Posterior vena cava (tissue), 2 donors: ENCODE data around the gene GTF2E1. TPM values are rescaled to one million over a fixed set of nuclear protein-coding genes. Genes with fewer than 3 reads are reported as not detected.
"Not testable (repeated sequence)": the region's sequence is repeated elsewhere in the genome, so short reads cannot be mapped to it uniquely, and the experiment has no call there.

Experiments used
- DNase-seq: peaks from one replicate; pipeline ENCODE4 v3.0.0-alpha.2; 2020; ENCODE audit warnings: low spot score
- intact Hi-C, 2 donors: fragments of 100-400 bp; cut with DNase I; formaldehyde crosslinking; loops; one replicate each; pipeline versions ENCODE4 v1.14.1 to v1.14.2; 2022 to 2023
- total RNA-seq, 2 donors: library from RNA; stranded (reverse); fragmentation: NEBNext Ultra II Directional; extraction: Animal tissue kit (Norgen Biotek cat#: 25700); gene quantifications; one replicate each; pipeline ENCODE4 v1.2.1, GENCODE V29; 2021
- donor health status: DM: yes; HTN: yes; CAD: no.
- donor health status: DM: yes; HTN: yes; CAD: no.

The GTF2E1 gene
- total RNA-seq, 2 donors from 2014 or later: 12.0 to 16.7 TPM

DNA sequence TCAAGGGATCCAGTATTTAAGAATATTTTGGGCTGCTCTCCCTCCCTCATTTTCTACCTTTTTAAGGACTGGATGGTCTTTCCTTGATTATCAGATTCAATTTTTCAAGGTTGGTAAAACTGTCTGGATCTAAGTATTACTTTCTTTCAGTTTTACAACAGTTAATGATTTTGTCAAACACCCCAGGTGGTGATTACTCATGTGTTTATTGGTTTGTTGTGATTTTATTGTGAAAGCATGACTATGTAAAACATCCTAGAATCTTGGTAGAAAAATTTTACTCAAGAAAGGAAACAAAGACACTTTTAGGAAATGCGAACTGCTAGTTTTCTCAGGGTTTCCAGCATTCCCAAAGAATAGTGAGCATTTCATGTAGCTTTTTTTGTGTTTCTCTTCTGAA, 7.3 kb downstream of the GTF2E1 start:
- no peak for DNase-seq
- intact Hi-C loops: no loop called here

DNA sequence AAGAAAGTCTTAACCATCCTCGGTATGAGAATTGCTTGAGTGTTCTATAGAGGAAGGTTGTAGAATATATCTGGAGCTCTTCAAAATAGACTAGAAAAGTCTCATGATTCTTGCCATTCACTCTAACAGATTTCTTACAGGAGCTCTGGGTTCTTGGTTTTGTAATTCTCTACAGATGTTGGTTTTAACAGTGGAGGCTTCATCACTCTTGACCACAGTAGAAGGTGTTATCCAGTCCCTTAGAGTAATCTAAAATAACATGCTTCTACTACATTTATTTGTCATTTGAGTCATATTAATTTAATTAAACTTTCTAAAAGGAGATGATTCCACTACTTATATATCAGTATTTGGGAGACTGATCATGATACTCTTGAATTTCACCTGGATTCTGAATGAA, 9.7 kb downstream of the GTF2E1 start:
- no peak for DNase-seq
- intact Hi-C loops: no loop called here

DNA sequence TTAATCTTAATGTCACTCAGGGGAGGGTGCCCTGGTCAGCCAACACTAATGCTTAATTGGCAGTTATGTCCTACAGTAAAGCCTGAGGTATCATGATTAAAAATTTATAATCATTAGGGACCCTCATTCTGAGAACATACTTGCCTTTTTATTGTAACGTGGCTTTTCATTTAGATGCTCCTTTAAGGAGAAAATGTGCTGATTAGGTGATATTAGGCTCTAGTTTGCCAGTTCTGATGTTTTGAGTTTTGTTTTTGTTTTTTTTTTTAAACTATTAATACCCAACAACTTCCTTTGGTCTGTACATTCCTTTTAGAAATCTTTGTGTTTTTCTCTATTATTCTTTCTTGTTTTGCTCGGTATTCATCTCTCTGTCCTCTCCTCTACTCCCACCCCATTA, 10.3 kb downstream of the GTF2E1 start:
- no peak for DNase-seq

GRCh38 chr3:120753810-120754209, 11.3 kb downstream of the GTF2E1 start:
- intact Hi-C loops: no loop called here
- DNase-seq: no peak

More for the DNA sequence above, 10.3 kb downstream of the GTF2E1 start:
- intact Hi-C loops: no loop called here

DNA sequence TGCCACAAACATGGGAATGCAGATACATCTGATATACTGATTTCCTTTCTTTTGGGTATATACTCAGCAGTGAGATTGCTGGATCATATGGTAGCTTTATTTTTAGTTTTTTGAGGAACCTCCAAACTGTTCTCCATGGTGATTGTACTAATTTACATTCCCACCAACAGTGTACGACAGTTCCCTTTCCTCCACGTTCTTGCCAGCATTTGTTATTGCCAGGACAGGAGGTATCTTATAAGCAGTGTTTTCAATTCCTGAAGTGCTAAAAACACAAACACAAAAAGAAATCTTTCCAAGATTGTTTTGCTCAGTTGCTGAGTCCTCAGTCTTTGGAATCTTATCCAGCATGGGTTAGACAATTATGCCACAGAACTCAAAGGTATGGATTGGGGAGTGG, 13.5 kb downstream of the GTF2E1 start:
- intact Hi-C loops: no loop called here
- no peak for DNase-seq

GRCh38 chr3:120758551-120758950, 16.0 kb downstream of the GTF2E1 start:
- intact Hi-C loops, DNase-seq: not testable (repeated sequence)

GRCh38 chr3:120762615-120763014, 20.1 kb downstream of the GTF2E1 start:
- no peak for DNase-seq
- intact Hi-C loops: no loop called here

DNA sequence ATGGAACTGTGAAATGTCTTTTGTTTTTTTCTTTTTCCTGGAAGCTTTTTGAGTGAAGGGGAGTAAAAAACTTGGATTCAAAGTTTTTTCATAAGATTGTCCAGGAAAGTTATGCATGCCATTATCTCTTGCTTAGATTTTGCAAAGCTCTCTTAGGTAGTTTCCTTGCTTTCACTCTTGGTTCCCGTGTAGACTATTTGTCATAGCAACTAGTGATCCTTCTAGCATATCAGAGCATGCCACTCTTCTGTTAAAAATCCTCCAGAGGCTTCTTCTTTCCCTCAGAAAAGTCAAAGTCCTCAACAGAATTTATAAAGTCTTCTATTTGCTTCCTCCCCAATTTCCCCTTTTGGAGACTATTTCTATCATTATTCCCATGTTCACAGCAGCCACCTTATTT, 21.1 kb downstream of the GTF2E1 start:
- DNase-seq: no peak
- intact Hi-C loops: no loop called here

DNA sequence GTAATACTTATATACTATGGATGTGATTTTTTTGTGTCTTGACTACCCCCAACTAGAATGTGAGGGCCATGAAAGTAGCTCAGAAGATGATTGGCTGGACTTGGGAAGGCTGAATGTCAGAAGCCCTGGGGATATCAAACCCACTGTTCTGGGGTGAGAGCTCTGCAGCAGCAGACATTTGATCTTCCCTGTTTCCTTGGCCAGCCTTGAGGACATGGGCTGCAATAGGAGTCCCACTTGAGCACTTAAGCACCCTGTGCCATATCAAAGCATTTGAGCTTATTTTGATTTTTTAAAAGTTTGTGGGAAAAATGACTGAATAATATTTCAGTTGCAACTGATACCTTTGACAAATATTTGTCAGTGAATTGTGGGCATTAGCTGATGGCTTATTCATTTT, 21.7 kb downstream of the GTF2E1 start:
- no peak for DNase-seq
- intact Hi-C loops: no loop called here

DNA sequence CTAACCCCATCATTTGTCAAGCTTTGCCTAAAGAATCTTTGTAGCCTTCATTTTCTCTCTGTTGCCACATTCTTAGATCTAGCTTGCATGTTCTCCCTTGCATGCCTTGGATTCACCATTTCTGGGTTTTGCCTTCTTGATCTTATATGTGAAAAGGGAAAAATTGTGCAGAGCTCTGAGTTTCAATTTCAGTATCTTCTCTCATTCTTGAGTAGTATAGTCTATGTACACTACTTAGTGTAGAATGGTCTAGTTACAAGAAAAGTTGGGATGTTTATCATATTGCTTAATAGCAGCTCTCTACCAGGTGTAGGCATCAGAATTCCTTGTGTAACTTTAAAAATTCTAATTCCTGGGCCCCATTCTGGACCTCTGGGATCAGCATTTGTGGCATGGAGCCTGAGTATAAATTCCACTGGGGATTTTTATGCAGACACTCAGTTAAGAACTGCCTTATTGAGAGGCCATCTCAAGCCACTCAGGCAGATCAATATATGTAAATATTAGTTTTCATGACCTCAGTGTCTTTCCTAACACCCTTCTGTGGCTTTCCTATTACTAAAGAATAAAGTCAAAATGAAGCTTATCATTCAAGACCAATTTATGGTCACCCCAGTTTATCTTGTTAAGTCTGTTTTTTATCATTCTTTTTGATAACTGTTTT, 23.4 kb downstream of the GTF2E1 start:
- intact Hi-C loops: no loop called here
- DNase-seq: no peak

DNA sequence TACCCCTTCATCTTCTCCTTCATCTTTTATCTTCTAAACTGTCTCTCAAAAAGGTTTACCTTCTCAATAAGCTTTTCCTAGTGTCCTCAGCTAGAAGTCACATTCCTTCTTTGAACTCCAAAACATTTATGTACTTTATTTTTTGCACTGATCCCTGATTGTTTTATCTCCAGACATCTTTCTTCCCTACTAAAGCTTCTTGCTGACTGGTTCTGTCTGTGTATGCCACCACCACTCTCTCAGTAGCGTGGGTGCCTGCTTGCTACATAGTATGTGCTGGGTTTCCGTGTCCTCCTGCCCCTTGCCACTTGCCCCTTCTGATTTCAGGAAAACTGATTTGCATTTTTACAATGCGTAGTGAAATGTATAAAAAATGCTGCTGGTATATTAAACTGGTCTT, 24.0 kb downstream of the GTF2E1 start:
- intact Hi-C loops: no loop called here
- no peak for DNase-seq

DNA sequence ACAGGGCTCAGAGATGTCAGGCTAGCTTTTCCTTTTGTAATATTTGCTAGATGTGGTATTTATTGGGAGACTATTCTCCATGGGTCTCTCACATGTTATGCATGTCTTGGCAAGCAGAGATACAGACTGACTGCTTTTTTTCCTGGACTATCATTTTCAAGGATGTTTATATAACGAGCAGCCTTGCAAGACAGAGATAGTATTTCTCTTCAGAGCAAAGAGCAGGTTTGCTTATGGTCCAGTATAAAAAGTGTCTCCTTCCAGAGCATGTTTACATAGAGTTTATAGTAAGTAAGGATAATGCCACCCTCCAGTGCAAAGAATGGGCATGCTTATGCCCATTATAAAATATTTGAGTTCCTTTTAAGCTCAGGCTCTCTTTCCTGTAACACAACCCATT, 24.6 kb downstream of the GTF2E1 start:
- no peak for DNase-seq
- intact Hi-C loops: no loop called here

DNA sequence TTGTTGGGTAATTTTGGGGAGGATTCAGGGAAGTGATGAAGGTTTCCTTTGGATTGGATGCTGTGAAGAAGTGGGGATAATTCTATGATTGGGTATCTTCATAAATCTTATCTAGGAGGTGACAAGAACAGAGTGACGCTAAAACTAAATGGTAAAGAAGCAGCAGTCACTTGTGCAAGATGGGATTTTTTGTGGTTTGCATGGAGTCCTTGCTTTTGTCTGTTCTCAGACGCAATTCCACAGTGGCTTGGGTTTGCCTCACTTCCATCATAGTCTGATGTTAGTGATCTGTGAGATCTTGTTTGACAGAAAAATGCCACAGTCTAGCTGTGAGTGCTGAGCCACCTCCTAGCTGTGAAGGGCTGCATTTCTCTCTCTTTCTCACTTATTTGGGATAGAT, 26.9 kb downstream of the GTF2E1 start:
- intact Hi-C loops: no loop called here
- no peak for DNase-seq

DNA sequence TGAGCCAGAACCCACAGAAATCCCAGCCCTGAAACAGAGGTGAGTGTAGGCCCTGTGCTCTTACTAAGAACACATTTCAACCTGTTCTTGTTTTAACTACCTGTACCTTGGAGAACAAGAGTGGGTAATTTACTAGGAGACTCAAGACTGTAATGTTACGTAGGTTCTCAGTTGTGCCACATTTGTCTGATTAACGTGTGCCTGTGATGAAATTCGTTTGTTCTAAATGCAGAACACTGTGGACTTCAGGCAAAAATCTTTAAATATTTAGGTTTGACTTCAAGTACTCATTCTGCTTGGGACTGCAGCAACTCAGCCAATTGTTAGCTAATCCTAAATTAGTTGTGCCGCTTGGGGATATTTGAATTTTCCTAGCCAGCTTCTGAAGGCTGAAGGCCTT, 28.3 kb downstream of the GTF2E1 start:
- DNase-seq: no peak
- intact Hi-C loops: no loop called here

DNA sequence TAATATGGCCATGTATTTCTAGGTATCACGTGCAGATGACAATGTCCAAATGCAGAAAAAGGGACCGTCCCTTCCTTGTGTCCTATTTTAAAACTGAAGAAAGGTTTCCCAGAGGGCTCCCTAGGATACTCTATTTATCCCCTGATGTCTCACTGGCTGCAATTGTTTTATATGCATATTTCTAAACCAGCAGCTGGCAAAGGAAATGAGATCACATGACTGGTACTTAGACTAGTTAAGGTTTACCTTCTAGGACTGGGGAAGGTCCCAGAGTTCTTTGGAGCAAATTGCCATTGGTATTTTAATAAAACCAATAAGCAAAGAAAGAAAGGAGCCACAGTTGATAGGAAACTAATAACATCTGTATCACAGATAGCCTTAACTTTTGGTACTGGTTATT, 29.5 kb downstream of the GTF2E1 start:
- DNase-seq: no peak
- intact Hi-C loops: no loop called here

- intact Hi-C loops: no loop called here
- DNase-seq: no peak
Observed at GRCh38 chr3:120773932-120774331, 31.4 kb downstream of the GTF2E1 start.

- intact Hi-C loops: no loop called here
- no peak for DNase-seq
Observed at GRCh38 chr3:120775411-120775810, 32.9 kb downstream of the GTF2E1 start.

DNA sequence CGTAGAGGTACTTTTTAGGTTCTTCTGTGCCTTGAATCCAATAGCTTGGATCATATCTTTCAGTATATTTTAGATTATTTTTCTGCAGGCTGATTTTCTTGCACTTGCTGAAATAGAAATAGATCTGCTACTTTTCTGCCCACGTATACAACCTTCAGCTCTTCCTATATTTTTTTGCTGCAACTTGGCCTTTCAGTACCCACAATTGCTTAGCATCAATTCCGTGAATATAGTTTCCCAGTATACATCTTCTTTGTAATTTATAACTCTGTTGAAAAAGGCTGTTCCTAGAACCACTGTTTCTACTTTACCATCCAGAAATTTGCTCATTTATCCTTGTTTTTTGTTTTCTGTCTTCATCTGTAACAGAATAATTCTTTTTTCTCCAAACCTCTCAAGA, 36.2 kb downstream of the GTF2E1 start:
- intact Hi-C loops: no loop called here
- DNase-seq: no peak

- intact Hi-C loops: no loop called here
- no peak for DNase-seq
Observed at GRCh38 chr3:120780977-120781376, 38.4 kb downstream of the GTF2E1 start.

- DNase-seq, intact Hi-C loops: not testable (repeated sequence)
Observed at GRCh38 chr3:120785832-120786231, 43.3 kb downstream of the GTF2E1 start.

- intact Hi-C loops: loop anchor here (10.0 kb wide), 1 partner anchor 226 kb away; no protein-coding TSS in a partner anchor
- DNase-seq: no peak
Observed at GRCh38 chr3:120791010-120791409, 48.5 kb downstream of the GTF2E1 start.

DNA sequence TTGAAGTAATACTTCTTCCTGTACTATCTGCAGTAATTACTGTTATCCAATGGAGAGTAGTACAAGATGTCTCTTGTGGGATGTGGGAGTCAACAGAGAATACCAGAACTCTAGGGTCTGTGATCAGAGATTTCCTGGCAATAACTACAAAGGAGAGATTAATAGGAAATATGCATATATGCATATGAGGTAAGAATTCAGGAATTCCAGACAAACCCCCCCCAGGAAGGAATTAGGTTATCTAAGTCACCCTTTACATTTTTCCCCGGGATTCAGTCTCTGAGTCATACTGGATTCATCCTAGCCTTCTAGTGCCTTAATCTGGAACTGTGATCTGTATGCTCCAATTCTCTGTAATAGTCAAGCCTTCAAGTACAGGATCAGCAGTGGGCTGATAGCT, 49.4 kb downstream of the GTF2E1 start:
- no peak for DNase-seq
- intact Hi-C loops: loop anchor here (10.0 kb wide), 1 partner anchor 227 kb away; no protein-coding TSS in a partner anchor
